CD4-positive, alpha-beta memory T cell (primary cell): Measurements from ENCODE around the gene ALK. TPM values are rescaled to one million over a fixed set of nuclear protein-coding genes. Genes with fewer than 3 reads are reported as not detected.

Experiments used
- CTCF ChIA-PET: fragments of 350-600 bp; sonication (Branson Sonifier 250); formaldehyde crosslinking; loops from one replicate; lab custom pipeline; 2021; ENCODE audit warnings: inconsistent platforms; ENCODE audit not compliant: partially characterized antibody; lab: Charles Lee
- POLR2A ChIA-PET: fragments of 350-600 bp; sonication (Branson Sonifier 250); formaldehyde crosslinking; loops from one replicate; lab custom pipeline; 2021; ENCODE audit not compliant: partially characterized antibody; lab: Charles Lee
- DNase-seq, 5 donors: peaks; one replicate each; pipeline versions ENCODE4 v3.0.0 to v3.0.0-alpha.2; 2020 to 2022; ENCODE audit warnings: mixed read lengths in 1 of 5
- H3K27ac ChIP-seq: one replicate; pipeline ENCODE4 v1.7.0; 2013; ENCODE audit warnings: low read depth, low read length
- H3K27me3 ChIP-seq: 2 replicates; pipeline ENCODE4 v1.7.0; 2013; ENCODE audit warnings: mild to moderate bottlenecking, low read length, moderate library complexity; ENCODE audit not compliant: insufficient read depth
- H3K36me3 ChIP-seq: 2 replicates; pipeline ENCODE4 v1.7.0; 2013; ENCODE audit warnings: mild to moderate bottlenecking, low read length, moderate library complexity; ENCODE audit not compliant: insufficient read depth
- H3K4me1 ChIP-seq: 2 replicates; pipeline ENCODE4 v1.7.0; 2013; ENCODE audit warnings: mild to moderate bottlenecking, low read length, moderate library complexity; ENCODE audit not compliant: insufficient read depth
- H3K4me3 ChIP-seq, 2 donors: one replicate each; pipeline ENCODE4 v1.7.0; 2013; ENCODE audit warnings: low read length in 2 of 2, mild to moderate bottlenecking in 1 of 2
- H3K9me3 ChIP-seq, 2 donors: one replicate each; pipeline ENCODE4 v1.7.0; 2013; ENCODE audit warnings: low read length in 2 of 2, control low read depth in 1 of 2; ENCODE audit not compliant: control insufficient read depth in 1 of 2
- H3K27ac Mint-ChIP-seq, 7 donors: one replicate each; pipeline ENCODE4 v1.8.0; 2020 to 2021; ENCODE audit warnings: mixed read lengths in 7 of 7, mild to moderate bottlenecking in 6 of 7, inconsistent platforms in 3 of 7, moderate library complexity in 3 of 7
- H3K27me3 Mint-ChIP-seq, 2 donors: one replicate each; pipeline ENCODE4 v1.8.0; 2020 to 2021; ENCODE audit warnings: mixed read lengths in 2 of 2
- H3K36me3 Mint-ChIP-seq, 2 donors: one replicate each; pipeline ENCODE4 v1.8.0; 2020 to 2021; ENCODE audit warnings: mixed read lengths in 2 of 2, inconsistent platforms in 1 of 2, mild to moderate bottlenecking in 1 of 2
- H3K4me1 Mint-ChIP-seq, 4 donors: one replicate each; pipeline ENCODE4 v1.8.0; 2020 to 2021; ENCODE audit warnings: mixed read lengths in 4 of 4, mild to moderate bottlenecking in 1 of 4
- H3K4me3 Mint-ChIP-seq, 8 donors: one replicate each; pipeline ENCODE4 v1.8.0; 2020 to 2021; ENCODE audit warnings: mixed read lengths in 8 of 8, mild to moderate bottlenecking in 7 of 8, moderate library complexity in 6 of 8, inconsistent platforms in 3 of 8
- H3K9me3 Mint-ChIP-seq, 8 donors: one replicate each; pipeline ENCODE4 v1.8.0; 2020 to 2021; ENCODE audit warnings: mixed read lengths in 8 of 8, mild to moderate bottlenecking in 5 of 8, inconsistent platforms in 3 of 8, moderate library complexity in 1 of 8
- intact Hi-C: fragments of 100-400 bp; cut with micrococcal nuclease; formaldehyde crosslinking; loops from one replicate; pipeline ENCODE4 v1.15.1; 2023
- polyA plus RNA-seq, 2 donors: library from polyadenylated mRNA; unstranded; fragments of 300-500 nt; fragmentation: Illumina TruSeq; gene quantifications; one replicate each; pipeline ENCODE4 v1.2.3, GENCODE V29; 2021
- total RNA-seq, 2 experiments: library from RNA; stranded (reverse); gene quantifications; one replicate each; pipeline ENCODE4 v1.2.3, GENCODE V29; 2021

Gene ALK
- total and polyA plus RNA-seq, 4 experiments from 2014 or later: 0.07 TPM; not detected in 3

DNA sequence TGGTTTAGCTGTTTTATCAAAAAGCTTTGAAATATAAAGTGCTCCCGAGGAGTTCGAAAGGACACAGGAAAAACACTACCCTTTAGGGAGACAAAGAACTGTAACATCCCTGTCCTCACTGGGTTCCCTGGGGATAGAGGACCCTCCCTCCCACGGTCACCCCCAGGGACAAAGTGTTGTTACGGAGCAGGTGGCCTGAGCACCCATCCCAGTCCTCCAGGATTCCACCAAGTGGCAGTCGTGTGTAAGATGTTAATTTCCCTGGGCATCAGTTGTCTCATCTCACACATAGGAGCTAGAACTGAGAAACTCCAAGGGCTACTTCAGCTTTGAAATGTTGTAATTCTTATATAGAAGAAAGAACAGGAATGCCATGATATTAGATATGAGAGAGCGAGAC lies 137.7 kb downstream of the ALK start:
- Histone ChIP-seq H3K27ac (no peak overlapping the region), H3K4me3 (no peak overlapping the region), H3K9me3 (no peaks in the 10 kb centered on the region), H3K36me3 (no peaks in the 10 kb centered on the region), H3K4me1 (no peaks in the 10 kb centered on the region), H3K27me3 (no peaks in the 10 kb centered on the region)
- H3K27ac Mint-ChIP-seq: no peak overlapping the region
- H3K36me3 Mint-ChIP-seq: no peaks in the 10 kb centered on the region
- ChIA-PET POLR2A (no interaction called here), CTCF (no interaction called here)
- no peak for DNase-seq
- no peak overlapping the region for H3K4me3 Mint-ChIP-seq
- no peaks in the 10 kb centered on the region for H3K4me1 Mint-ChIP-seq
- intact Hi-C loops: no loop called here
- H3K27me3 Mint-ChIP-seq: peaks cover 9% of the 10 kb centered on the region in 2 donors
- peaks cover 0 to 2% (median 0%) of the 10 kb centered on the region in 8 donors for H3K9me3 Mint-ChIP-seq

DNA sequence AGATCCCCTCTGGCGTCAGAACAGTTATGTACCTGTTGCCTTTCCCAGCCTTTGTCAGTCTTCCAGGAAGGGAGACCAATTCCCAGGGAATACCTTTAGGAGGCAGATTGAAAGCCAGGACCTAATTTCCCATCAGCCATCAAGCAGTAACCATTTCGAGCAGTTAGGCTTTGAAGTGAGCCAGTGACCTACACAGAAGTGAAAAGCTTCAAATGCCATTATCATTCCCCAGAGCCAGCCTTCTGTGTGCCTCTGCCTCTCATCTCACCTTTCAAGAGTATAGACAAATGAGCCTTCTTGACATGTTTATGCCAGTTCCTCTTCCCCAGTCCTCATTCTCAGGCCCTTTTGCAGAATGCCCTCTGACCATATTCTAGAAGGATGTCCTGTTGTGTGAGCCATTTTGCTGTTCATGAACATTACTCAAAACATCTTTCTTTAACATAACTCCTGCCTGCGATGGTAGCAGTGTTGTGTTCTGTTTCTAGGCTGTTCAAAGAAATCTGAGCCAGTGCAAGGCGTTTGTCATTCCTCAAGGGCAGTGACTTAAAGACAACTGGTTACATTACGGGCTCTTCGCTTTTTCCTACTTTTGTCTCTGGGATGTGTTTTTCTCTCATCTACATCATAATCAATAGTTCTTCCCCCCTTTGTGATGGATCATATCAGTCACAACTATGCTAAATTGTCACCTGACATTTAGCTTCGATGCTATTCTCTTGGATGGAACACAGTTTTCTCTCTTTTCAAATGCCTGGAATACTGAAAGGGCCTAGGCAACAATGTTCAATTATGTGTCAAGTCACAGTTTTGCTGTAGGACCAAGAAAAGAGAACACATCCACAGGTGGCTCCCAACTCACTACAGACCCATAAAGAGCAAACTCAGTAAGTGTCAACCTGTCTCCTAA lies 138.6 kb downstream of the ALK start:
- Mint-ChIP-seq H3K36me3 (no peaks in the 10 kb centered on the region), H3K27me3 (peaks cover 7 to 9% of the 10 kb centered on the region in 2 donors), H3K9me3 (peaks cover 0 to 2% (median 0%) of the 10 kb centered on the region in 8 donors), H3K4me3 (no peak overlapping the region), H3K4me1 (no peaks in the 10 kb centered on the region), H3K27ac (no peak overlapping the region)
- H3K4me3 ChIP-seq: no peak overlapping the region
- CTCF ChIA-PET: no interaction called here
- H3K9me3 ChIP-seq: no peaks in the 10 kb centered on the region
- POLR2A ChIA-PET: no interaction called here
- no peaks in the 10 kb centered on the region for H3K4me1 ChIP-seq
- intact Hi-C loops: no loop called here
- H3K27me3 ChIP-seq: no peaks in the 10 kb centered on the region
- DNase-seq: no peak
- no peak overlapping the region for H3K27ac ChIP-seq
- no peaks in the 10 kb centered on the region for H3K36me3 ChIP-seq

DNA sequence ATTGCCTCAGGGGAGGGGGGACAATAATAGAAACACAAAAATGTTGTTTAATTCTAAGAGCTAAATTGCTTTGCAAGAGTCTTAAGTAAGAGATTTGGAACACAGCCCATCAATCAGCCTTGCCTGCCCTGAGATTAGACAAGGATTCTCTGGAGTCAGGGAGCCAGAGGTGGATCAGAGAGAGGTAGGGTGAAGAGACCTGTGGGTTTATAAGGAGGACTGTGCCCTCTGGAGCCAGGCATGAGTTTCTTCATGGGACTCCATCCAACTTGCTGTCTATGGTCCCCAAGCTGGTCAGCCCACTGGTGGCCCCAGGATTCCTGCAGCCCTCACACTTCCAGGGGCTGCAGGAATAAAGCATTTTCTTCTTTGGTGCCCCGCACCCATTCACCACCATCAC lies 139.3 kb downstream of the ALK start:
- no peaks in the 10 kb centered on the region for H3K9me3 ChIP-seq
- H3K27ac ChIP-seq: no peak overlapping the region
- ChIA-PET POLR2A (no interaction called here), CTCF (no interaction called here)
- DNase-seq: no peak
- Mint-ChIP-seq H3K36me3 (no peaks in the 10 kb centered on the region), H3K9me3 (peaks cover 0 to 2% (median 0%) of the 10 kb centered on the region in 8 donors), H3K27ac (no peak overlapping the region), H3K27me3 (peaks cover 9% of the 10 kb centered on the region in 2 donors), H3K4me3 (no peak overlapping the region), H3K4me1 (no peaks in the 10 kb centered on the region)
- H3K36me3 ChIP-seq: no peaks in the 10 kb centered on the region
- no peak overlapping the region for H3K4me3 ChIP-seq
- no peaks in the 10 kb centered on the region for H3K27me3 ChIP-seq
- intact Hi-C loops: no loop called here
- H3K4me1 ChIP-seq: no peaks in the 10 kb centered on the region

DNA sequence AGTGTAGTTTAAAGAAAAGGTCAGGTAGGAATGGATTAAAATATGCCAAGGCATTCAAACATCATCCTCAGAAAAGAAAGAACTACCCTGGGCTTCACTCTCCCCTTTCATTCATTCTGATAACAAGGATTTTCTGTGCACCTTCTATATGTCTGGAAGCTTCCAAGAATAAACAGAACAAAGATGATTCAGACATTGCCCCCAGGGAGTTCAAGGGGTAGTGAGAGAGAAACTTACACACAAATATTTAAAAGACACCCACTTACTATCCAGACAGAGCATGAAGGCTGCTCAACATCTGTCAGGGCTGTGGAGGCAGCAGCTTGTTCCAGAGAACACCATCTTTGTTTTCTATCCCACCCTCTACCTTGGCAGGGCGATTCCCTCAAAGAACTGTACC lies 140.5 kb downstream of the ALK start:
- H3K27me3 ChIP-seq: no peaks in the 10 kb centered on the region
- ChIA-PET CTCF (no interaction called here), POLR2A (no interaction called here)
- peaks cover 9 to 12% of the 10 kb centered on the region in 2 donors for H3K27me3 Mint-ChIP-seq
- H3K27ac ChIP-seq: no peak overlapping the region
- no peak for DNase-seq
- H3K4me3 ChIP-seq: no peak overlapping the region
- H3K36me3 Mint-ChIP-seq: no peaks in the 10 kb centered on the region
- no peak overlapping the region for H3K27ac Mint-ChIP-seq
- no peak overlapping the region for H3K4me3 Mint-ChIP-seq
- H3K9me3 Mint-ChIP-seq: no peaks in the 10 kb centered on the region
- no peaks in the 10 kb centered on the region for H3K4me1 Mint-ChIP-seq
- no peaks in the 10 kb centered on the region for H3K36me3 ChIP-seq
- H3K4me1 ChIP-seq: no peaks in the 10 kb centered on the region
- no peaks in the 10 kb centered on the region for H3K9me3 ChIP-seq
- intact Hi-C loops: no loop called here

DNA sequence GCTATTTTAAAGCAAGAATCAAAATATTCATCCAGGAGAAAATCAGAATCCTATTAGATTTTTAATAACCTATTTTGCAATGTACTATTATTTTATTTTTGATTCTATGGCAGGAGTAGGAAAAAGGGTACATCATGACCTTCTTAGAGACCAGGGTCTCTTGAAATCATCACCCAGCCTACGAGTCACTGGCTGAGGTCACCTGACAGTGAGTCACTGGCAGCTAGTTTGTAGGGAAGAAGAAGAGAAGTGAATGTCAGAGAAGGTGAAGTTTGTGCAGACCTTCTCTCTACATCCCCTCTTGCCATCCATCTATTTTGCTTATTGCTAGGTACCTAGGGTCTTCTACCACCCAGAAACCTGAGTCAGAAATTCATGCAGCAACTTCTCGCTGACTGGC lies 144.2 kb downstream of the ALK start:
- H3K4me3 Mint-ChIP-seq: no peak overlapping the region
- Histone ChIP-seq H3K36me3 (no peaks in the 10 kb centered on the region), H3K27ac (no peak overlapping the region), H3K4me3 (no peak overlapping the region), H3K4me1 (no peaks in the 10 kb centered on the region), H3K9me3 (no peaks in the 10 kb centered on the region), H3K27me3 (no peaks in the 10 kb centered on the region)
- ChIA-PET POLR2A (no interaction called here), CTCF (no interaction called here)
- peaks cover 6 to 7% of the 10 kb centered on the region in 2 donors for H3K27me3 Mint-ChIP-seq
- DNase-seq: no peak
- no peak overlapping the region for H3K27ac Mint-ChIP-seq
- no peaks in the 10 kb centered on the region for H3K4me1 Mint-ChIP-seq
- no peaks in the 10 kb centered on the region for H3K9me3 Mint-ChIP-seq
- intact Hi-C loops: no loop called here
- H3K36me3 Mint-ChIP-seq: no peaks in the 10 kb centered on the region

DNA sequence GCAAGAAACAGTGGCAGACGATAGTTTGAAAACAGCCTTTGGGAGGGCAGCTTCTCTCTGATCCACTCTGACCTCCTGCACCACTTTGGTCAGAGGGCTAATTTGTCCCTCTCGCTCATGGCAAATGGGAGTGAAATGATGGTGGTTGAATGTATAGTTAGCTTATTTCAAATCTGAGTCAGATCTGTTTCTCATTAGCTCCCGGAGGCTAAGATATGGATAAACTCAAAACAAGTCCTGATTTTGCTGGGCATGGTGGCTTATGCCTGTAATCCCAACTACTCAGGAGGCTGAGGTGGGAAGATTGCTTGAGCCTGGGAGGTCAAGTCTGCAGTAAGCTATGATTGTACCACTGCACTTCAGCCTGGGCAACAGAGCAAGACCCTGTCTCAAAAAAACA lies 145.0 kb downstream of the ALK start:
- POLR2A ChIA-PET: no interaction called here
- H3K27me3 Mint-ChIP-seq: peaks cover 6 to 7% of the 10 kb centered on the region in 2 donors
- H3K36me3 Mint-ChIP-seq: no peaks in the 10 kb centered on the region
- no peak overlapping the region for H3K27ac Mint-ChIP-seq
- Histone ChIP-seq H3K27ac (no peak overlapping the region), H3K9me3 (no peaks in the 10 kb centered on the region), H3K4me3 (no peak overlapping the region), H3K27me3 (no peaks in the 10 kb centered on the region), H3K4me1 (no peaks in the 10 kb centered on the region), H3K36me3 (no peaks in the 10 kb centered on the region)
- intact Hi-C loops: no loop called here
- H3K9me3 Mint-ChIP-seq: no peaks in the 10 kb centered on the region
- no peaks in the 10 kb centered on the region for H3K4me1 Mint-ChIP-seq
- CTCF ChIA-PET: no interaction called here
- no peak overlapping the region for H3K4me3 Mint-ChIP-seq
- no peak for DNase-seq

DNA sequence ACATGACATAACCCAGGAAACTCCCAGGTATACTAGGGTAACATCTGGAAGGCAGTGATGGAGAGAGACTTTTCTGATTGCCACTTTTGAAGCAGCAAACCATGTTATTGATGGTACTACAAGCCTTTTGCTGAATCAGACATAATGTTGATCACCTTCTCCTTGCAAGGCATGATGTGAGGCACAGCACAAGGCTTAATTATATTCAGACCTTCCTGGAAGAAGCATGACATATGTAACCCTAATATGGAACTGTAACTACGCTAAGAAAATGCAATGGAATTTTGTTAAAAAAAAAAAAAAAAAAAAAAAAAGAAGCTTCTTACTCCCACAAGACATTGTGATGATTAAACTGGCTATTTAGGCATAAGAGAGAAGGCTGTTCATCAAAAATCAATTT lies 145.4 kb downstream of the ALK start:
- intact Hi-C loops: no loop called here
- Mint-ChIP-seq H3K36me3 (no peaks in the 10 kb centered on the region), H3K27me3 (peaks cover 8% of the 10 kb centered on the region in 2 donors), H3K9me3 (peaks cover 0 to under 1% (median 0%) of the 10 kb centered on the region in 8 donors), H3K4me1 (no peaks in the 10 kb centered on the region), H3K27ac (no peak overlapping the region), H3K4me3 (no peak overlapping the region)
- Histone ChIP-seq H3K9me3 (no peaks in the 10 kb centered on the region), H3K27me3 (no peaks in the 10 kb centered on the region), H3K36me3 (no peaks in the 10 kb centered on the region), H3K4me1 (no peaks in the 10 kb centered on the region), H3K4me3 (no peak overlapping the region), H3K27ac (no peak overlapping the region)
- ChIA-PET CTCF (no interaction called here), POLR2A (no interaction called here)
- DNase-seq: no peak
